HG03442 (cell line): Measurements from ENCODE around the gene CDC37L1.
"Not testable (repeated sequence)": the region's sequence is repeated elsewhere in the genome, so short reads cannot be mapped to it uniquely, and the experiment has no call there.

ENCODE experiments used
- ATAC-seq: cut with Tn5 transposase; IDR thresholded peaks from one replicate; pipeline ENCODE4 v1.9.1; 2021; ENCODE audit warnings: mild to moderate bottlenecking, moderate library complexity; ENCODE audit not compliant: unreplicated experiment

The CDC37L1 gene

DNA sequence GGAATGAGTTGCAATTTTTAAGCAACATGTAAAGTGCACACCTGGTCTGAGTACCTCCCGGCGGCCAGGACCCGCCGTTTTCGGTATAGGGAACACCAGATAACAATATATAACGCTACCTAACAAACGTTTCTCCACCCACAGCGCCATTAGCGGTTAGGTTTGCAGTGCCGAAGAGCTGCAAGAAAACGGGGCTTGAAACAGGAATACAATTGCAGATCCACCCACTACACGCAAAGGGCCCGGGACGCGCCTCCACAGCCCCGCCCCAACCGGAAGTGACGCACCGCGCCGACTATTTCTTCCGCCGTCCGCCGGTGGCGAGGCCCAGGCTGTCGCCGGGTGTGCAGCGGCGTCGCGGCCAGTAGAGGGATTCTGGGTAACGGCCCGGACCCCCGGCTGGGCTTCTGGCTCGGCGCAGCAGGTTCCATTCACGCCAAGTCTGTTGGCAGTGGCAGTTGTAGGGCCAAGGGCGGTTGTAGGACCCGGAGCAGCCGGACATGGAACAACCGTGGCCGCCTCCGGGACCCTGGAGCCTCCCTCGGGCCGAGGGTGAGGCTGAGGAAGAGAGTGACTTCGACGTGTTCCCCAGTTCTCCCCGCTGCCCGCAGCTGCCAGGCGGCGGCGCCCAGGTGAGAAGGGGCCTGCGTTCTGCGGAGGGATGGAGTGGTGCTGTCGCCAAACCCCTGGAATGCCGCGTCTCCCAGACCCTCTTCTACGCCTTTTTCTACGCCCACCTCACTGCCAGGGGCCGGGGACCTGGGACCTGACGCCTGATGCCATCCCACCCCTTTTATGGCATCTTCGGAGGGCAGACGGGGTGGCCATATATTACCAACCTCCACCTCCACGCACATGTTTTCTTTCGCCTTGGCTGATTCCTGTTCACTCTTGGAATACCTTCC is at the start of gene CDC37L1:
TSS of gene CDC37L1 (plus strand) at position 302 of the 905 bp plus-strand sequence. CDS start at position 501, 199 bp downstream.
- peak; percentile 95 for ATAC-seq

DNA sequence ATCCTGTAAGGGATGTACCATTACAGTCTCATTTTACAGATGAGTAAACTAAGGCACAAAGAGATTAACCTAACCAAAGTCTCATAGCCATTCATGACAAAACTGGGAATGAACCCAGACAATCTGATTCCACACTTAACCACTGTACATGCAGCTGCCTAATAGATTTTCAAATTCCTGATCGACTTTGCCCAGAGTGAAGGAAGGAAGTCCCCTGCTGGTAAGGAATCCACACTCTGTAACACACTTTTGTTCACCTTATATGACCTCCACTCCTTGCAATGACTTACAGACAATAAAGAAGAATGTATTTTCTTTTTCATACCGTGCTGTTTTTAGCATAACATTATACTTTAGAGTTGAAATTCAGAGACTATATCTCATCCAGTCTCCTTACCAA is 48.5 kb upstream of the CDC37L1 start:
- no peak for ATAC-seq

GRCh38 chr9:4638968-4639367 is 40.4 kb upstream of the CDC37L1 start:
- ATAC-seq, result no peak

- no peak for ATAC-seq
These were observed 39.9 kb upstream of the CDC37L1 start for GRCh38 chr9:4639420-4639819.

GRCh38 chr9:4640027-4640426 is 39.3 kb upstream of the CDC37L1 start:
- no peak for ATAC-seq

DNA sequence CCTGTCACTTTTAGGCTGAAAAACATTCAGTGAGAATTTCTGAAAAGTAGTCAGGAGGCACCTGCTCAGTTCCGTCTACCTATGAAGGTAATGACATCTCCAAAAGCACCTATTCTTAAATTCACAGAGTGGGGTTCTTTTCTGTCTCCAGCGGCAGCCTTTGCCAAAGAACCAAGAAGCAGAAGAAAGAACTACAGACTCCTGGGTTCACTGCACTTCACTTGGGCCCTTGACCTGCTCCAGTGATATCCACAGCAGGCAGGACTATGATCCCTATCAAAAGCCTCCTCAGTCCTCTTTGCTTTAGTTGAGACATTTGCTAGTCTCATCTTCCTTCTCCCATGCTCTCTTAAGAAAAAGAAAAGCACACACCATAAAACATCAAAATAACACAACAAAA is 37.0 kb upstream of the CDC37L1 start:
- no peak for ATAC-seq

- no peak for ATAC-seq
These were observed 25.3 kb upstream of the CDC37L1 start for GRCh38 chr9:4654084-4654483.

DNA sequence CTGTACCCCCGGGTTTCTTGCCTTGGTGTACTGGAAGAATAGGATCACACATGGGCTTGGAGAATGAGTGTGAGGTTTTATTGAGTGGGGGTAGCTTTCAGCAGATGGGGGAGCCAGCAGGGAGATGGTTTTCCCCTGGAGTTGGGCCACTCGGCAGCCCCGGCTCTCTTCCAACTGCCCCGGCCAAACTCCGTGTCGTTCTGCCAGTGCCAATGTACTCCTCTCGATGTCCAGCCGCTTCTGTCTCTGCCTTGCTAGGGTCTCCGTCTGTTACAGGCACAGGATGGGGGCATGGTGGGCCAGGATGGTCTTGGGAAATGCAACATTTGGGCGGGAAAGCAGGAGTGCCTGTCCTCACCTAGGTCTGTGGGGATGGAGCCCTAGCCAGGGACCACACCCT is 24.8 kb upstream of the CDC37L1 start:
- no peak for ATAC-seq

DNA sequence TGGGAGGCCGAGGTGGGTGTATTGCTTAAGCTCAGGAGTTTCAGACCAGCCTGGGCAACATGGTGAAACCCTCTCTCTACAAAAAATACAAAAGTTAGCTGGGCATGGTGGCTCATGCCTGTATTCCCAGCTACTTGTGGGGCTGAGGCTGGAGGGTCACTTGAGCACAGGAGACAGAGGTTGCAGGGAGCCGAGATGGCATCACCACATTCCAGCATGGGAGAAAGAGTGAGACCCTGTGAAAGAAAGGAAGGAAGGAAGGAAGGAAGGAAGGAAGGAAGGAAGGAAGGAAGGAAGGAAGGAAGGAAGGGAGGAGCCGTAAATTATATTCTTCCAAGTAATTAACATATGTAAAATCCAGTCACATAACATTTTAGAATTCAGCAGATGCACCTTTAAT is 23.2 kb upstream of the CDC37L1 start:
- not testable (repeated sequence) for ATAC-seq

DNA sequence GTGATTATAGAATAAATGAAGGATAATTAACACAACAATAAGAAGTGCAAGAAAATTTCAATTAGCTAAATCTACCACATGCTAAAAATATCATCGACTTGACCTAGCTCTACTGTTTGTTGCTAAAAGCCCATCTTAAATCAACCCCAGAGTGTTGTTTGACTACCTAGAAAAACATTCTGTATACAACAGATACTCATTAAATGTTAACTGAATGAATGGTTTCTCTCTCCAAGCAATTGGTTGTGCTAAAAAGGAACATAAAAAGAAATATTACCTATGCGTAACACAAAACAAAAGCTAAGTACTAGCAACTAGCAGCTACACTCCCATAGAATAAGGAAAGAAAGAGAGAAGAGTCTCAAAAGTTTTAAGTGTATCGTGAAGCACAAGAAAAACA is 22.7 kb upstream of the CDC37L1 start:
- ATAC-seq, result no peak

GRCh38 chr9:4657426-4658159 is 21.8 kb upstream of the CDC37L1 start:
- no peak for ATAC-seq

DNA sequence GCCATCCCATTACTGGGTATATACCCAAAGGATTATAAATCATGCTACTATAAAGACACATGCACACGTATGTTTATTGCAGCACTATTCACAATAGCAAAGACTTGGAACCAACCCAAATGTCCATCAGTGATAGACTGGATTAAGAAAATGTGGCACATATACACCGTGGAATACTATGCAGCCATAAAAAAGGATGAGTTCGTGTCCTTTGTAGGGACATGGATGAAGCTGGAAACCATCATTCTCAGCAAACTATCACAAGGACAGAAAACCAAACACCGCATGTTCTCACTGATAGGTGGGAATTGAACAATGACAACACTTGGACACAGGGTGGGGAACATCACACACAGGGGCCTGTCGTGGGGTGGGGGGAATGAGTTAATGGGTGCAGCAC is 18.7 kb upstream of the CDC37L1 start:
- not testable (repeated sequence) for ATAC-seq

DNA sequence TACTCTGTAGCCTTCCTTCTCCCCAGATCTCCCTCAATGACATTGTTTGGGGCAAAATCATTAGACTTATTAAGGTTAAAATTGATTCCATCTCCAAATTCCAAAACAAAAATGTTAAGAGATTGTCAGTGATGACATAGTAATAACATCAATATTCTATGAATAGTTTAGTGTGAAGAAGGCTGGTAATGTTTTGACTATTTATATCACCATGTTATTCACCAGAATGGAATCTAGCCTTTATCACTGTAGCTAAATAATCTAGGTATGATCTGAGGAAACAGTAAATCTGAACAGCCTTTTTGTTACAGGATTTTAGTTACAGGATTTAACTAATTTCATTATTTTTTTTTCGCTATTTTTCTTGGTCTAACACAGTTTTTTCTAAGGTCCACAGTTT is 18.2 kb upstream of the CDC37L1 start:
- ATAC-seq, result no peak

DNA sequence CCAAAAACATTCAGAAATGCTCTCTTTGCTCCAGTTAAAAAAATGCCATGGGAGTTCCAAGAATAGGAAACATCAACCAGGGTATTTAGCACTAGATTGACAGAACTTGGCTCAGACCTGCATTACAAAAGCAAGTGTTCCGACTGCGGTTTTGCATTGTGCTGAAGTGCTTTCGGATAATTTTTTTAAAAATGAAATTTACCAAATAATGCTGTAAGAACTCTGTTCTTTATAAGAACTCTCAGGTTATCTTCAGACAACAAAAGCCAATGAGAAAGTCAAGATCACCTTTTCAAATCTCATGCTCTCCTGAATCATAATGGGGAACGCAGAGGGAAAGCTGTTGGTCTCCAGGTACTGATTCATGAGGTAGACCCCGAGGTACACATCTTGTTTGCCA is 17.8 kb upstream of the CDC37L1 start:
- ATAC-seq, result no peak

DNA sequence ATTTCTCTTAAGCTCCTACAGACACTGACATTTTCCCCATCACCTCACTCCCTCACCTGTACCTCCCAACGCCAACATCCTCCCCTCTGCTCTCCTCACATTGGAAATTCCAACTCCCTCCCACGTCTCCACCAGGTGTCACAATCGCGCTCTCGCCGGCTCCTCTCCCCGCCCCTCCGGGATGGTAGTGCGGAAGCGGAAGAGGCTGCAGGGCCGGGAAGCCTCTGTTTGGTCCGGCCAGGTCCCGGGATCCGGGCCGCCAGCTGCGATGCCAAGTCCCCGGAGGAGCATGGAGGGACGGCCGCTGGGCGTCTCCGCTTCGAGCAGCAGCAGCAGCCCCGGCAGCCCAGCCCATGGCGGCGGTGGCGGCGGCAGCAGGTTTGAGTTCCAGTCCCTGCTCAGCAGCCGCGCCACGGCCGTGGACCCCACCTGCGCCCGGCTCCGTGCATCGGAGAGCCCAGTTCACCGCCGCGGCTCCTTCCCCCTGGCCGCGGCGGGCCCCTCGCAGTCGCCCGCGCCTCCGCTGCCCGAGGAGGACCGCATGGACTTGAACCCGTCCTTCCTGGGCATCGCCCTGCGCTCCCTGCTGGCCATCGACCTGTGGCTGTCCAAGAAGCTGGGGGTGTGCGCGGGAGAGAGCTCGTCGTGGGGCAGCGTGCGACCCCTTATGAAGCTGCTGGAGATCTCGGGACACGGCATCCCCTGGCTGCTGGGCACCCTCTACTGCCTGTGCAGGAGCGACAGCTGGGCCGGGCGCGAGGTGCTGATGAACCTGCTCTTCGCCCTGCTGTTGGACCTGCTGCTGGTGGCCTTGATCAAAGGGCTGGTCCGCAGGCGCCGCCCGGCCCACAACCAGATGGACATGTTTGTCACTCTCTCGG is 17.0 kb upstream of the CDC37L1 start, which contains the start of gene PLPP6:
TSS of gene PLPP6 (plus strand) at position 187 of the 881 bp plus-strand sequence. CDS start at position 269, 82 bp downstream.
- peak; percentile 80 for ATAC-seq

- no peak for ATAC-seq
These were observed 16.2 kb upstream of the CDC37L1 start for GRCh38 chr9:4662989-4663792.

DNA sequence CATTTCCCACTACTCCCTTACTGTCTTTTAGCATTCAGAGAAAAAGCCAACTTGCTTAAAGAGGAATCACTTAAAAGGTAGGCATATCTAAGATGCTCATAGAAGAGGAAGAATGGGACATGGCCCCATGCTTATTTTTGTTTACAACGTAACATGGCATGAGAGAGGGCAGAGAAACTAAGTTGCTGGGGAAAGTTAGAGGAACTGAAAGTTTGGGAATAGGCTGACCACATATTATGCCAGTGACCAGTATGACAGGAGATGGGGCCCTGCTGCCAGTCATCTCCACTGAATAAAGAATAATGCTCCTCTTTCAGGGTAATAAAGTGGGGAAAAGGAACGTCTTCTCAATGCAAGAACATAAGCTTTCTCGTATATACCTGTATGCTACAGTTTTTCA is 15.4 kb upstream of the CDC37L1 start:
- no peak for ATAC-seq

DNA sequence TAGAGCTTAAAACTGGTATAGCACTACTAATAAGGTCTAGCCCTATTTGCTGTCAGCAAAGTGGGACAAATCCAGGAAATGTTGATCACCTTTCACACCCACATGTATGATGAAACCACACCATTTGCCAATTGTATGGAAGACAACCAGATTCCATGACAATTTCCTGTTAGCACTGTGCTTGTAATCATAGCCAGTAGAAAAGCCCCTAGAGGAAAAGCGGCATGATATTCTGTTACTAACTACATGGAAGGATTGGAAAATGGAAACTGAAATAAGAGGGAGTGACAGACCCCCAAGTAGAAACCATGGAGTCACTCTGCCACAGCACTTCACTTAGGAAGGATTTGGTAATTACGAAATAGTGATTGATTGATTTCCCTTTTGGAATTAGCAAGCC is 14.0 kb upstream of the CDC37L1 start:
- ATAC-seq, result no peak

DNA sequence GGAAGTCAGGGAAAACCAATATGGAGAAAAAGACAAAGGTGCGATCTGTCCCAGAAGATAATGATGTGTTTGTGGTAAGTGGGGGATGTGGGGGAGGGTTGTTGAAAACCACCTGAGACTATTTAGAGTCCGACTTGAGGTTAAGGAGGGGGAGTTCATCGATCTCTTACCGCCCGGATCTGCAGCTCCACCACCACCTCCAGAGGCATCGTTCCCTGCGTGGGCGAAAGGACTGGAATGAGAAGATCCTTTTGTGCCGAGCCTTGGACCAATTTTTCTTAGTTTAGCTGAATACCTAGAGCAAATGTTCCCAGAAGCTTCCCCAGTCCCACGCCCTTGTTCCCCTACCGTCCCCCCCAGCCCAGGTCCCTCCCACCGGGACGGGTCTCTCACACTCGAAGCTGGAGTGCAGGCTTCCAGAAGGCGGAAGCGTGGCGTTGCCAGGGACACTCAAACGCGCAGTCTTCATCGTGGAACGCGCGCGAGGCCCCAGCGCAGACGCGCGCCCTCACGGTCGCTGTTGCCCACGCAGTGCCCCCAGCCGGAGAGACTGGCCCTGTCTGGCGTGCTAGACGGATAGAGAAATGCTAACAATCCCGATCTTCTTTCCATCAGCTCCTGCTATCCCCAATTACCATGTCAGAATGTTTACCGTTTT is 13.2 kb upstream of the CDC37L1 start, which contains the start of gene SPATA6L:
TSS of gene SPATA6L (minus strand) at position 439 of the 658 bp plus-strand sequence. CDS start at position 209, 230 bp downstream.
- no peak for ATAC-seq
